HG03135 (cell line): ENCODE results near the gene COL4A6.

ENCODE experiments used
- ATAC-seq: cut with Tn5 transposase; IDR thresholded peaks from one replicate; pipeline ENCODE4 v1.9.1; 2021; ENCODE audit warnings: mild to moderate bottlenecking, moderate library complexity; ENCODE audit not compliant: unreplicated experiment

COL4A6 gene

GRCh38 chrX:108275732-108276131, 162.5 kb downstream of the COL4A6 start:
- no peak for ATAC-seq

- ATAC-seq: peak; percentile 67
These were observed 166.8 kb downstream of the COL4A6 start for GRCh38 chrX:108271397-108271787.

- peak; percentile 51 for ATAC-seq
These were observed 167.4 kb downstream of the COL4A6 start for GRCh38 chrX:108270739-108271396.

- ATAC-seq: no peak
These were observed 167.9 kb downstream of the COL4A6 start for GRCh38 chrX:108270280-108270679.

- ATAC-seq: no peak
These were observed 169.7 kb downstream of the COL4A6 start for GRCh38 chrX:108268434-108269080.

- ATAC-seq: no peak
These were observed 170.7 kb downstream of the COL4A6 start for GRCh38 chrX:108267557-108267956.

GRCh38 chrX:108264376-108264775, 173.8 kb downstream of the COL4A6 start:
- ATAC-seq: no peak

- ATAC-seq: no peak
These were observed 176.5 kb downstream of the COL4A6 start for GRCh38 chrX:108261549-108262203.

- no peak for ATAC-seq
These were observed 180.7 kb downstream of the COL4A6 start for GRCh38 chrX:108257556-108257955.

GRCh38 chrX:108254636-108255035, 183.6 kb downstream of the COL4A6 start:
- ATAC-seq: no peak

GRCh38 chrX:108250654-108251579, 187.3 kb downstream of the COL4A6 start:
- ATAC-seq: no peak

GRCh38 chrX:108246304-108246954, 191.8 kb downstream of the COL4A6 start:
- ATAC-seq: no peak

GRCh38 chrX:108245462-108245861, 192.8 kb downstream of the COL4A6 start:
- ATAC-seq: no peak

GRCh38 chrX:108235986-108236385, 202.2 kb downstream of the COL4A6 start:
- ATAC-seq: no peak

- ATAC-seq: no peak
These were observed 207.6 kb downstream of the COL4A6 start for GRCh38 chrX:108230574-108230973.

- ATAC-seq: peak; percentile 68
These were observed 213.2 kb downstream of the COL4A6 start for GRCh38 chrX:108224727-108225621.

GRCh38 chrX:108224218-108224617, 214.0 kb downstream of the COL4A6 start:
- ATAC-seq: peak; percentile 21

GRCh38 chrX:108223585-108223984, 214.6 kb downstream of the COL4A6 start:
- ATAC-seq: no peak

GRCh38 chrX:108221301-108221864, 216.8 kb downstream of the COL4A6 start:
- no peak for ATAC-seq
